IMR-90 (cell line): ENCODE data around the gene PDCD2.

Experiments used
- CTCF ChIP-seq: conservative IDR thresholded peaks from 2 replicates; pipeline ENCODE4 v1.5.1; 2012; ENCODE audit warnings: mild to moderate bottlenecking, low read depth, low read length, improper control_type of control experiment
- ELK1 ChIP-seq: fragments of 150-350 bp; IDR thresholded peaks from 2 replicates; pipeline ENCODE4 v1.6.1; 2016; ENCODE audit warnings: low read depth, mild to moderate bottlenecking, low read length, moderate library complexity, borderline replicate concordance

GRCh38 chr6:170572704-170573466 is 11.6 kb downstream of the PDCD2 start:
- no peak for TF ChIP-seq ELK1
- TF ChIP-seq CTCF = no peak
